ENCODE data around the gene SLC24A3.

DNA sequence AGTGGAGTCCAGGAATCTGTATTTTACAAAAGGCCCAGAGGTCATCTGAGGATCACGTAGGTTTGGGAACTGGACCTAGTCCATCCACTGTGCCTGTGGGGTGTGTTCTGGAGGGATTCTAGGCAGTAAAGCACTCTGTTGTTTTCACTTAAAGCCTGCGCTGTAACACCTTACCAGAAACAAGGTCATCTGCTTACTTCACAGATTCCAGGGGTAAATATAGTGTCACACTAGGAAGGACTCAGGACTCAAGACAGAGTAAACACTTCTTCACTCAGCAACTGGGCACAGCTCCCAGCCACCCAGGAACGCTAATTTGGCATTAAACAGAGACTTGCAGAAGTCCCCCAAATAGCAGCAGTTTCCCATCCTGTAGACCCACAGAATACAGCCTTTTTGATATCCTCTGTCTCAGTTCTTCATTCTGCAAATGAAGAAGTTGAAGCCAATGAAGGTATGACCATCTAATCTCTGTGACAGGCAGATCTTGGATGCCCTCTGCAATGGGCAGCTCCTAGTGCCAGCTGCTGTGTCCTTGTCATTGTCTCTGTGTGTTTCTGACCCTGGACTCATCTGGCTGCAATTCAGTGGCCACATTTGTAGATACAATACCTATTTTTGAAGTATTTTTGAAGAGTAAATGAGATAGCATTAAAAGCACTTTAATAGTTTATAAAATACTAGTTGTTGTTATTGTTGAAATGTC lies 129.1 kb downstream of the SLC24A3 start:
- TF ChIP-seq RARB (CRISPR knock-in tag; IDR thresholded peaks at IDR 0.05) (no peak), ARNTL (CRISPR knock-in tag; IDR thresholded peaks at IDR 0.05; ENCODE audit: borderline replicate concordance, low read depth) (no peak), OSR1 (CRISPR knock-in tag; IDR thresholded peaks at IDR 0.05) (no peak), CSDC2 (CRISPR knock-in tag; IDR thresholded peaks at IDR 0.05) (no peak), ESRRG (CRISPR knock-in tag; IDR thresholded peaks at IDR 0.05) (no peak), SNAI2 (CRISPR knock-in tag; IDR thresholded peaks at IDR 0.05) (no peak), ZNF8 (CRISPR knock-in tag; IDR thresholded peaks at IDR 0.05) (no peak)
- TF ChIP-seq, protein P1, sequence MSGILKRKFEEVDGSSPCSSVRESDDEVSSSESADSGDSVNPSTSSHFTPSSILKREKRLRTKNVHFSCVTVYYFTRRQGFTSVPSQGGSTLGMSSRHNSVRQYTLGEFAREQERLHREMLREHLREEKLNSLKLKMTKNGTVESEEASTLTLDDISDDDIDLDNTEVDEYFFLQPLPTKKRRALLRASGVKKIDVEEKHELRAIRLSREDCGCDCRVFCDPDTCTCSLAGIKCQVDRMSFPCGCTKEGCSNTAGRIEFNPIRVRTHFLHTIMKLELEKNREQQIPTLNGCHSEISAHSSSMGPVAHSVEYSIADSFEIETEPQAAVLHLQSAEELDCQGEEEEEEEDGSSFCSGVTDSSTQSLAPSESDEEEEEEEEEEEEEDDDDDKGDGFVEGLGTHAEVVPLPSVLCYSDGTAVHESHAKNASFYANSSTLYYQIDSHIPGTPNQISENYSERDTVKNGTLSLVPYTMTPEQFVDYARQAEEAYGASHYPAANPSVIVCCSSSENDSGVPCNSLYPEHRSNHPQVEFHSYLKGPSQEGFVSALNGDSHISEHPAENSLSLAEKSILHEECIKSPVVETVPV (CRISPR knock-in tag; IDR thresholded peaks at IDR 0.05), result no peak
- TF ChIP-seq, protein P2, sequence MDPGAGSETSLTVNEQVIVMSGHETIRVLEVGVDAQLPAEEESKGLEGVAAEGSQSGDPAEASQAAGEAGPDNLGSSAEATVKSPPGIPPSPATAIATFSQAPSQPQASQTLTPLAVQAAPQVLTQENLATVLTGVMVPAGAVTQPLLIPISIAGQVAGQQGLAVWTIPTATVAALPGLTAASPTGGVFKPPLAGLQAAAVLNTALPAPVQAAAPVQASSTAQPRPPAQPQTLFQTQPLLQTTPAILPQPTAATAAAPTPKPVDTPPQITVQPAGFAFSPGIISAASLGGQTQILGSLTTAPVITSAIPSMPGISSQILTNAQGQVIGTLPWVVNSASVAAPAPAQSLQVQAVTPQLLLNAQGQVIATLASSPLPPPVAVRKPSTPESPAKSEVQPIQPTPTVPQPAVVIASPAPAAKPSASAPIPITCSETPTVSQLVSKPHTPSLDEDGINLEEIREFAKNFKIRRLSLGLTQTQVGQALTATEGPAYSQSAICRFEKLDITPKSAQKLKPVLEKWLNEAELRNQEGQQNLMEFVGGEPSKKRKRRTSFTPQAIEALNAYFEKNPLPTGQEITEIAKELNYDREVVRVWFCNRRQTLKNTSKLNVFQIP (CRISPR knock-in tag; IDR thresholded peaks at IDR 0.05; ENCODE audit: borderline replicate concordance, low read depth), result no peak
- TF ChIP-seq, protein P3, sequence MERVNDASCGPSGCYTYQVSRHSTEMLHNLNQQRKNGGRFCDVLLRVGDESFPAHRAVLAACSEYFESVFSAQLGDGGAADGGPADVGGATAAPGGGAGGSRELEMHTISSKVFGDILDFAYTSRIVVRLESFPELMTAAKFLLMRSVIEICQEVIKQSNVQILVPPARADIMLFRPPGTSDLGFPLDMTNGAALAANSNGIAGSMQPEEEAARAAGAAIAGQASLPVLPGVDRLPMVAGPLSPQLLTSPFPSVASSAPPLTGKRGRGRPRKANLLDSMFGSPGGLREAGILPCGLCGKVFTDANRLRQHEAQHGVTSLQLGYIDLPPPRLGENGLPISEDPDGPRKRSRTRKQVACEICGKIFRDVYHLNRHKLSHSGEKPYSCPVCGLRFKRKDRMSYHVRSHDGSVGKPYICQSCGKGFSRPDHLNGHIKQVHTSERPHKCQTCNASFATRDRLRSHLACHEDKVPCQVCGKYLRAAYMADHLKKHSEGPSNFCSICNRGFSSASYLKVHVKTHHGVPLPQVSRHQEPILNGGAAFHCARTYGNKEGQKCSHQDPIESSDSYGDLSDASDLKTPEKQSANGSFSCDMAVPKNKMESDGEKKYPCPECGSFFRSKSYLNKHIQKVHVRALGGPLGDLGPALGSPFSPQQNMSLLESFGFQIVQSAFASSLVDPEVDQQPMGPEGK (CRISPR knock-in tag; IDR thresholded peaks at IDR 0.05; ENCODE audit: borderline replicate concordance), result no peak
- TF ChIP-seq, protein P4, sequence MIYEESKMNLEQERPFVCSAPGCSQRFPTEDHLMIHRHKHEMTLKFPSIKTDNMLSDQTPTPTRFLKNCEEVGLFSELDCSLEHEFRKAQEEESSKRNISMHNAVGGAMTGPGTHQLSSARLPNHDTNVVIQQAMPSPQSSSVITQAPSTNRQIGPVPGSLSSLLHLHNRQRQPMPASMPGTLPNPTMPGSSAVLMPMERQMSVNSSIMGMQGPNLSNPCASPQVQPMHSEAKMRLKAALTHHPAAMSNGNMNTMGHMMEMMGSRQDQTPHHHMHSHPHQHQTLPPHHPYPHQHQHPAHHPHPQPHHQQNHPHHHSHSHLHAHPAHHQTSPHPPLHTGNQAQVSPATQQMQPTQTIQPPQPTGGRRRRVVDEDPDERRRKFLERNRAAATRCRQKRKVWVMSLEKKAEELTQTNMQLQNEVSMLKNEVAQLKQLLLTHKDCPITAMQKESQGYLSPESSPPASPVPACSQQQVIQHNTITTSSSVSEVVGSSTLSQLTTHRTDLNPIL (CRISPR knock-in tag; IDR thresholded peaks at IDR 0.05; ENCODE audit: low read depth), result no peak
